GM18526 (cell line): Measurements from ENCODE around the gene DOCK1.

Experiments used
- POLR2A ChIP-seq: IDR thresholded peaks from 3 replicates; pipeline ENCODE4 v1.6.1; 2011; ENCODE audit not compliant: insufficient read length; ENCODE audit errors: extremely low read depth

The DOCK1 gene

DNA sequence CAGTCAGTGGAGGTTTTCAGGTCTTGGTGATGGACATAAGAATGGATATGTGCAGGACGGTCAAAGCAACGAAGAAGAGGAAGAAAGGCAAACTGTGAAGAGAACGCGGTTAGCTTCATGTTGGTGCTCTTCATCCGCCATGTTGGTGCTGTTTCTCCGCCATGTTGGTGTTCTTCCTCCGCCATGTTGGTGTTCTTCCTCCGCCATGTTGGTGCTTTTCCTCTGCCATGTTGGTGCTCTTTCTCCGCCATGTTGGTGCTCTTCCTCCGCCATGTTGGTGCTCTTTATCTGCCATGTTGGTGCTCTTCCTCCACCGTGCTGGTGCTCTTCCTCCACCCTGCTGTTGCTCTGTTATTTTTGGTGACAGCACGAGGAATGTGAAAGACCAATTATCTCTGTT lies 95.4 kb downstream of the DOCK1 start:
- TF ChIP-seq POLR2A, result no peak

DNA sequence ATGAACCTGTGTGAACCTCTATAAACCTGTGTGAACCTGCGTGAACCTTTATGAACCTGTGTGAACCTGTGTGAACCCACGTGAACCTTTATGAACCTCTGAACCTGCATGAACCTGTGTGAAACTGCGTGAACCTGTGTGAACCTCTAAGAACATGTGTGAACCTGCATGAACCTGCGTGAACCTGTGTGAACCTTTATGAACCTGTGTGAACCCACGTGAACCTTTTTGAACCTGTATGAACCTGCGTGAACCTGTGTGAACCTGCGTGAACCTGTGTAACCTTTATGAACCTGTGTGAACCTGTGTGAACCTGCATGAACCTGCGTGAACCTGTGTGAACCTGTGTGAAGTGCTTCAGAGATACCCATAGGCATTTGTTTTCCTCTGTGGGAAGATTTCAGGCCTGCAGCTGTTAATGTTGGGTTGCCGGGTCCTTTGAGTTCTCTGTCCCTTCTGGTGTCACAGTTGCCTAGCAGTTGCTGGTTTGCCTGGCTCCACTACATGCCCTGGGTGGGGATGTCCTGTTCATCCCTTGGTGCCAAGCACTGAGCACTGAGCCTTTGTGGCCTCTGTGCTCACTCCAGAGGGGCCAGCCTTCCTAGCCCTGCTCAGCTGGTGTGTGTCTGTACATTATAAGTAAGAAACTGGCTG lies 97.9 kb downstream of the DOCK1 start:
- TF ChIP-seq POLR2A, result no peak

DNA sequence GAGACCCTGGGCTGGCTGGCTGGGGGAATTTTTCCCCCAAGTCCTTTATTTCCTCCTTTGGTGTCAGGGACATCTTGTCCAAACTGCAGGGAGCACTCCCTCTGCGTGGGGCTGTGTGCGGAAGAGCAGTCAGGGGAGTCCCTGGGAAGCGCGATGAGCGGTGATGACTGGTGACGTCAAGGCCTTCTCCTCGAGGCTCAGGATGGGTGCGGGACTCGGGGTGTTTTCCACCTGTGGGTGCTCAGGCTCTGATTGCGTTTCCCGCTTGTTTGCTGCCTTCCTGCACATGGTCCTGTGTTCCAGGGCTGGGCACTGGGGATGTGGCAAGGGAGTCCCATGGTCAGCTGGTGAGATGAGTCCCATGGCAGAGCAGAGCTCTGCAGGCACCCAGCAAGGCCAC lies 101.2 kb downstream of the DOCK1 start:
- TF ChIP-seq POLR2A, result no peak

DNA sequence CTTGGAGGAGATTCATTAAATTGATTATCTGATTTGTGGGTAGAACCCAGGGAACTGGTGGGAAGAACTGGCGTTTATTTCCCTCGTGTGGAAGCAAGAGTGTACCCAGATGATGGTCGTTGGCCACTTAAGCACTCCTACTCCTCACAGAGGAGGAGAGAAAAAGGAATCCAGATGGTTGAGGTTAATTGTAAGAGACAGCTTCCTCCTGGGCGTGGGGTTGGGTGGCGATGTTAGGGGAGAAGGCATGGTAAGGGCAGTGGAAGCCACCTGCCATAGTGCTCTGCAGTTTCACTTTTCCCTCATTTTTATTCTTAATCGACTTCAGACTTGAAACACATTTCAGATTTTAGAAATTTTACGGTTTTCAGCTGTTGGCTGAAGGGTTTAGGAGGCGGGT lies 104.1 kb downstream of the DOCK1 start:
- no peak for TF ChIP-seq POLR2A

DNA sequence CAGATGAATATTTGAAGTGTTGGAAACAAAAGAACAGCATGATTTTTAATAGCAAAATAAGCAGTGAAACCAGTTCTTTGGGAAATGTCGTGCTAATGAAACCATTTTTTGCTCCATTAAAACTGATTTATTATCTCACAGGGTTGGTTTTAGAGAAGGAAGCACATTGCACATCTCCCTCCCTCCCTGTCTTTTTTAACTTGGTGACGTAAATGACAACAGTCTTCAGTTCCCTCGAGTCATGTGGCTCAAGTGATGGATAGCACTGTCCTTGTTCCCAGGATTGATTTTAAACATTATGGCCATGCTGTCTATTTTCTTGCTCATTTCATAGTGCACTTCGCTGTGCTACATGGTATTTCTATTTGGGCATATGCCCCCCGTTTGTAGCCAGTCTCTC lies 105.9 kb downstream of the DOCK1 start:
- no peak for TF ChIP-seq POLR2A

DNA sequence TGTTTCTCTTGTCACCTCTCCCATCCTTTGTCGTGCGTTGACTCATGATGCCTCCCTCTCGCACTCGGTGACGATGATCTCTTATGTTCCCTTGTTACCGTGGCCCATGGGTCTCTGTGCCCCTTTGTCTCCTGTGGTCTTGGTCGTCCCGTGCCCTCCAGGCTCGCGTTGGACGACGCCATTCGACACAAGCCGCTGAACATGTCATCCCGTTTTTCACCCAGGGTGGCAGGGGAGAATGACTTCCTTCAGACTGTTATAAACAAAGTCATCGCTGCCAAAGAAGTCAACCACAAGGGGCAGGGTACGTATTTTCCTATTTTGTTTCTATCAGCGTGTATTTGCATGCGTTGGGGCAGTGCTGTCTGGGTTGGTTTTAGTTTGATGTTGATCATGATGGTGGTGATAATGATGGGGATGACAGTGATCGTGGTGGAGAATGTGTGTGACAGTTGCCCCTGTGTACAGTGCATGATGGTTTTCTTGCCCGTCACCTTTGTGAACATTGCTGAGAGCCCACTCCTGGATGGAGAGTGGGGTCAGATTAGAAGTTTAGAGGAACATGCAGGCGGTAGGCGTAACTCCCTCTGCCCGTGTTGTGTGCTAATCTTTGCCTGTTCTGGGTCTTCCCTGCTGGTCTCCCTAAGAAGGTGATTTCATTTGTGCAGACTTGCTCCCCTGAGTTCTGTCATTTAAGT lies 107.0 kb downstream of the DOCK1 start:
- TF ChIP-seq POLR2A, result no peak

DNA sequence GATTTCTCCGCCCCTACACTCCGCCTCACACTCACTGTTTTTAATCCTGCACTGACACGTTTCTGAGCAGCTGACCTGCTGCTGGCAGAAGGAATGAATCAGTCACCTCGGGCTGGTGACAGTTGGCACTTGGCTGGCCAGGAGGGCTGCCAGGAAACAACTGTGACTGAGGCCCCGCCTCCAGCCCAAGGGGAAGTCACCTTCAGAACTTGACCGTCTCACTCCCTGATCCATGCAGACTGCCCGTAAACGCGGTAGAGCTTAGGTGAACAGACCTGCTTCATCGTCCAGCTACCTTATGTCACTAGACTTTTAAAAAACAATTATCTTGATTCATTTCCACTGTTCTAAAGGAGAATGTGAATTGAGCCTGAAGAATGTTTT lies 107.5 kb downstream of the DOCK1 start:
- TF ChIP-seq POLR2A, result no peak

DNA sequence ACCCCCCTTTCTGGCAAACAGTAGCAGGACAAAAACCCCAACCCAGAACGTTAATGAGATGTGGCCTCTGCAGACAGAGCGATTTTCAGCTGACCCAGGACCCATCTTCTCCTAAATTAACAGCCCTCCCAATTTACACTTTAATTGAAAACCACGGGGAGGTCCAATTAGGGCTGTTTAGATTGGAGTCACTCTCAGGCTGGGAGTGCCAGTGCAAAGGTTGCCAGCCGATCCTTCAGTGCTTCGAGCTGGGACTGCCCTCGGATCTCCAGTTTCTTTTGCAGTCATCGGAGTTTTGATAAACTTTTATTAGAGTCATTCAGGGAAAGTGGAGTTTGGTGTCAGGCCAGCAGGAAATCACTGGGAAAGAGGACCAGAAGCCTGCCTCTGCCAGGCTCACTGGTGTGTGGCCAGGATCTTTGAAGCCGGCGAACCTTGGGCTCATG lies 108.0 kb downstream of the DOCK1 start:
- no peak for TF ChIP-seq POLR2A

DNA sequence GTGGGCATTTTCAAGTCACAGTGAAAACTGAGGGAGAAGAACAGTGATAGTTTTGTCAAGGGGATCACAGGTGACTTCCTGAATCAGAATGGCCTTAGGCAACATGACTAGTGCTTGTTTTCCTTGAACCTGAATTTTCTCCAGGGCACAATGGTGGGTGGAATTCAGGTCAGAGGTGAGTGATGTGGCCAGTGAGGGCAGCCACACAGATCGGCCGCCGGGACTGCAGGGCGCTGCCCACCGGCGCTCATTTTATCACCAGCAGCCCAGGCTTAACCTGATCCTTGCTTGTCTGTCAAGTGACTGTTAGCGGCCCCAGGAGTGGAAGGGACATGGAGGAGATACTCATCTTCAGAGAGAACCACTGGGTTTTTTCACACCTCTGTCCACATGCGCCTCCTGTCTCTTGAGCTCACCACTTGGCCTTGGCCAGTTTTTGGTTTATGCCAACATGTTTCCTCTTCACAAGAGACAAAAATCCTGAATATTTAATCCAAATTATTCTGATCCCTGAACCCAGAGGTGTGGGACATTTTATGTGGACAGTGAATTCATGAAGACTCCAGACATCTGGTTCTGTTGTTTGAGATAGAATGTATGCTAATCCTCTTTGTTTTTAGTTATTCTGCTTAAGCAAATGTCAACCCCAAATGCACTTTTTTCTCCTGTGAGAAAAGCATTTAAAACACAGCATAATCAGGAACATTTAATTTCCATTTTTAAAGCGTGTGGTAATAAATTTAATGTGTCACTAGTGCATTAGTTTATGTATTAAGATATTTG lies 108.7 kb downstream of the DOCK1 start:
- TF ChIP-seq POLR2A, result no peak

DNA sequence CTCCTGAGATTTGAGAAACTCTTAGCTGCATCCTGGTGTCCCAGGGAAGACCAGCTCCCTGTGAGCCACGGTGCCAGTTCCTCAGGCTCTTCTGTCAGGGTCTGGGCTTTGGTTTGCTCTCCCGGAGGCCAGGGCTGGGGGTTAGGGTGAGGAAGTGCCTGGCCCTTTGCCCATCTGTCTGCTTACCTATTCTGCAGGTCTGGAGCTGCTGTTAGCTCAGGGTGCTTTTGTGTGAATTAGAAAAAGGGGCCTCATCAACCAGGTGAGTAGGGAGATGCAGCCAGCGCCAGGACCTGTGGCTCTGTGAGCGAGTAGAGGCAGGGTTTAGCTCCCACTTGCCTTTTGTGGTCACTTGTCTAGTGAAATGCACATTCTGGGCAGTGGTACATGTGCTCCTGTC lies 109.4 kb downstream of the DOCK1 start:
- no peak for TF ChIP-seq POLR2A

DNA sequence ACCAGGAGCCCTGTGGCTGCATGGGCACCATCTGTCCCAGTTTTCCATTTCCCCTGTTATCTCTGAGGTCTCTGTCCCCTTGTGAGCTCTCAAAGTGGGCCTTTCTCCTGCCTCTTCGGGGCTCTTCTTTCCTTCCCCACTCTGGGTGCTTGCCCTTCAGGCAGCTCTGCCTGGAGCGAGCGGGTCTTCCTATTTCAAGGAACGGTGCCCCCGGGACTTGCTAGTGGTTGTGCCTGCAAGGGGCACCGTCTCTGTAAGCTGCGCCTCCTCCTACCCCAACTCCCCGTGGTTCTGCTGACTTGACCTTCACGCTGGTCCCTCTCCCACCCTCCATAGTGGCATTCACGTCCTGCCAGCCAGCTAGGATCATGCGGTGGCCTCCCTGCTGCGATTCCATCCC lies 110.1 kb downstream of the DOCK1 start:
- no peak for TF ChIP-seq POLR2A

DNA sequence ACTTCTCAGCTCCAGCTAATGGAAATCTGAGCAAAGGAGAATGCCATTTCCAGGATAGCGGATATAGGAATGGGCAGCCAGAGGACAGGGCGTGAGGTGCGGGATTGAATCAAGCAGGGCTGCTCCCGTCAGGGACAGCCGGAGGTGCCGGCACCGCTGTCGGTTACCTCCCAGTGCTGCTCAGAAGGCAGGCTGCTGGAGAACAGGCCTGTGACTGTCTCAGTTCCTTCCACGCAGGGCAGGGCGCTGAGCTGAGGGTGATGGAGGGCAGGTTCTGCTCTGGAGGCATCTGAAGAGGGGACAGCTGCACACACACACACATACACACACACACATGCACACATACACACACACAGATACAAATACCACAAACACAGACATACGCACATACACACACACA lies 111.1 kb downstream of the DOCK1 start:
- no peak for TF ChIP-seq POLR2A

DNA sequence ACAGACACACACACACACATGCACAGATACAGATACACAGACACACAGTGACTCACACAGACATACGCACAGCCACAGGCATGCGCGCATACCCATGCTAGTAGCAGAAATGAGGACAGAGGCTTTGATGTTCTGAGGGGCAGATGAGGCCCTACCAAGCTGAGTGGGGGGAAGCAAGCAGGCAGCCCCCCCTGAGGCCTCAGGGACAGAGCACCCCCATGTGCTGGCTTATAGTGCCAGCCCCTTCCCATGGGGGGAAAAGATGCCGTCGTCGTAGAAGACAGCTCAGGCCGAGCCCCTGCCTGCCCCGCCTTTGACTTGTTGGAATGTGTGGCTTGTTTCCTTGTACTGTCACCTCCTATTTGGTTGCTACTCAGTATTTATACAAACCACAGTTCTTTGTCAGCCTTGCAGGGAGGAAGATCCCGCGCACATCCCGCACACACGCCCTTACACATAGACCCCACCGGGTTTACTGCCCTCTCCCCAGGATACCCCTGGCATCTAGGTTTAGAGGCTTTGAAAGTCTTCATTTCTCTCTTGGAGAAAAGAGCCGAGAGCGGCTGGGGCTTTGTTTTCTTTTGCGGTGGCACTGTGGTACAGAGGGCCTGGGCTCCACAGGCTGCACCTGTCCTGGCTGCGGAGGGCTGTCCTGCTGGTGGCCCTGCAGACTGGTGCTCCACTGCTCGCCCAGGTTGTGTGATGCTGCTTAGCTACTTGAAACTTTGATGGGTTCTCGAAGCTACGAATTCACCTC lies 112.5 kb downstream of the DOCK1 start:
- TF ChIP-seq POLR2A, result no peak

DNA sequence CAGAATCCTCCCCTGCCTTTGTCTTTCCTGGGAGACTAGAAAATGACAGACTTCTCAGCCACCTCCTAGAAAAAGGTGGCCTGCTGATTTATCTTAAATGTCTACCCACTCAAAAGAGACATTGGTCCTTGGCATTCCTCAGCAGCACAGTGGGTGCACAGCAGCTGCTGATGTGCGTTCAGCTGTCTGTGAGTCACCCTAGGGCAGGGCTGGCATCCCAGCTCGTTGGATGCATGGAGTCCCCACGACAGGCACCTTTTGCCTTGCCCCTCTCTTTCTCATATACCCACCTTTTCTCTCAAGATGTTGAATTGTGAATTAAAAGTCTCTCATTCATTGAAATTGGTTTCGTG lies 113.0 kb downstream of the DOCK1 start:
- TF ChIP-seq POLR2A, result no peak

DNA sequence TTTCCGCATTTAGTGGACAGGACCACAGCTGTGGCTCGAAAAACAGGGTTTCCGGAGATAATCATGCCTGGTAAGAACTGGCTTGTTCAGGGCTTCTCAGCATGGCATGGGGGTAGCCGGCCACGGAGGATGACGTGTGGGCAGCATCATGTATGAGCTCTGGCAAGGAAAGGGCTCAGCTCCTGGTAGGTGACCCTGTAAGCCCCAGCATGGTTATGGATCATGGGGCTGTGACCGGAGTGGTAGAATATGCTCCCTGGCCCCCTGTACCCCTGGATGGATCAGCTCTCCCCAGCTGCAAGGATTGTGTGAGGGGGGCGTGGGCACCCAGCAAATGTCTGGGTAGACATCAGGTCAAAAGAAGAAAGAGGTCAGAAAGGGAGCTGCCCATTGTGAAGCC lies 113.5 kb downstream of the DOCK1 start:
- no peak for TF ChIP-seq POLR2A

DNA sequence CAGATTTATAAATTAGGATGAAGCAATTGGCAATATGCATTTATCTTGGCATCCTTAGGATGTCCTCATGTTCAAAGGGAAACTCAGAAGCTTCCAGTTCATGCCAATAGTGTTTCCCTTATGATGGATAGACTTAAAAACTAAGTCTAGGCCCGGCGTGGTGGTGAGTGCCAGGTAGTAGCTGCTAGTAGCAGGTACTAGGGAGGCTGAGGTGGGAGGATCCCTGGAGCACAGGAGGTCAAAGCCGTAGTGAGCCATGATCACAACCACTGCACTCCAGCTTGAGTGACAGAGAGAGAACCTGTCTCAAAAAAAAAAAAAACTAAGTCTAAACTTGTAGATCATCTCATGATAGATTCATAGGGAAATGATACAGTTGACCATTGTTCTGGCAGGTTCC lies 115.0 kb downstream of the DOCK1 start:
- TF ChIP-seq POLR2A, result no peak
